ENCODE measurements around the gene CNIH4.

Gene CNIH4

DNA sequence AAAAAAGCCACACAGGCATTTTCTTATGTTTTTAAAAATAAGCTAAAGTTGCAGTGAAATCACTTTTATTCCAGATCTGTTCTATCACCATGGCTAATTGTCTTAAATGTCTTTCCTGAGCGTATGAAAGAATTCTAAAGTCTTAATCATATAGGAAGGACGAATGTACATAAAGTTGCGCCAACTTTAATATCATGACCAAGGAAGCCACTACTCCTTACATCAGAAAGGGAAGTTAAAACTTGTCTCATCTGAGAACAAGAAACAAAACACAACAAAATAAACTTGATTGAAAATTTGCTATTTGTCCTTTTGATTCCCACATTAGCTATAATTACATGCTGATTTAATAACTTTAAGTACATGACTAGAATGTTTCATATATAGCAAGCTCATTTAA, 26.5 kb downstream of the CNIH4 start:
- no peak for TF ChIP-seq CTCF (IDR thresholded peaks at IDR 0.05)

DNA sequence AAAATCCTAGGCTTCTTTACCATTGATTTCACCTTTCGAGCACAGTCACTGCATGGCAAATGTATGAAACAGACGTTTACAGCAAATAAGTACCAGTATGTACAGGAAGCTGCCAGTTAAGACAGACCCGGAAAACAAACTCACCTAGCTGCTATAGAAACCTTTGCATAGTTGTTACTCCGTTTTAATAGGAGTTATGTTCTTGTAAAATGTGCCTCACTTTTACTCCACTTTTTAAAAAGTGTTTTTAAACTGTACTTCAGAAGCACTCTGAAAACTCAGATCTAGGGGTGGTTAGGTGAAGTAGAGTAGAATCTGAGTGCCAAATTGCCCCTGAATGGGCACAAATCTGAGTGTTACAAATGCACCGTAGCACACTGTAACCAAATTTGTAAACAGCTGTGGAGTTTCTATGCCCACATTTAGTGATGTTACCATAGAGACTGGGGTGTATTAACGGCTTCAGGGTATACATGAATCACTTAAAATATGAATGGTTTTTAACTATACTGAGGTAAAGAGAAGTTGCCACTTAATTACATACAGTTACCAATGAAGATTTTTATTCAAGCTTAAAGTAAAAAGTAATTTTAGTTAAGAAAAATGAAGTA, 30.7 kb downstream of the CNIH4 start:
- no peak for TF ChIP-seq CTCF (IDR thresholded peaks at IDR 0.05)

GRCh38 chr1:224387943-224388342, 31.3 kb downstream of the CNIH4 start:
- no peak for TF ChIP-seq CTCF (IDR thresholded peaks at IDR 0.05)

DNA sequence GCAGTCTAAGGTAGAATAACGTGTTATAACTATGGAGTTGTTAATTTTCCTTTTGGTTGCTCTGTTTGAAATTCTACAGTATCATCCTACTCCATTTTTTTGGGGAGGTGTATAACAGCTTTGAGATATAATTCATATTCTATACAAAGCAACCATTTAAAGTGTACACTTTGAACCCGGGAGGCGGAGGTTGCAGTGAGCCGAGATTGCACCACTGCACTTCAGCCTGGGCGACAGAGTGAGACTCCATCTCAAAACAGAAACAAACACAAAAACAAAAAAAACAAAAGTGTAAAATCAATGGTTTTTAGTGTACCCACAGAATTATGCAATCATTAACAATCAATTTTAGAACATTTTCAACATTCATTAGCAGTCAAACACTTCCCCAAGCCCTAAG, 33.8 kb downstream of the CNIH4 start:
- TF ChIP-seq CTCF (IDR thresholded peaks at IDR 0.05) = no peak

DNA sequence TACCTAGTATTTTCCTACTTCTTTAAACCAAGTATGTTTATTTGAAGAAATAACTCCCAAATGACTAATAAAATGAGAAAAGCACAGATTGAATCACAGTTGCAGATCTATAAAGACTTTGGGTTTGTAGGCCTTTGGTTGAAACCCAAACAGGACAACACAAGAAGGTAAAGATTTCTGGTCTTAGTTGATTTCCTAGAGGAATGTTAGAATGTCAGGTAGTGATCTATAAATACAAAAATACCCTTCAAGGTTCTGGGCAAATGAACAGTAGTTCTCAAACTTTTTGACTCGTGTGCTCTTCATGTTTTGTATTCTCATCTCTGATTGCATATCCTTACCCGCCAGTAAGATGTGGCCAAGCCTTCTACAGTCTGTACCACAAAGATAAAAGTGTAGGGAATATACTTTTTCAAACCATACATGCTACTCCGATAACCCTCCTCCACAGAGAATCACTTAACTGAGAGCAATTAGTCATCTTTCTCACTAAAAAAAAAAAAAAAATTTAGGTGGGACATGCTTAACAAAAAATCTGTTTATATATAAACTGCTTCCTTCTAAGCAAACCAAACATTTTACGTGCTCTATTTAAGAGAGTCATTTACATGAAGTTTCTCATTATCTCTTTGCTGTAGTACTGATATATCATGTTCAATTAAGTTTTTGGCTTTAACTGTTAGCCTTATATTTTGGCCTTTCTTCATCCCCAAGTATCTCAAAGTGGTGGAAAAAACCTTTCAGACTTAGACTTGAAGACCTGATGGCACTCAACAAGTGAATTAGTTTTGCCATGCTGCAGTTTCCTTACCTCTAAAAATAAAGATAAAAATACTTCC, 36.0 kb downstream of the CNIH4 start:
- no peak for TF ChIP-seq CTCF (IDR thresholded peaks at IDR 0.05)

DNA sequence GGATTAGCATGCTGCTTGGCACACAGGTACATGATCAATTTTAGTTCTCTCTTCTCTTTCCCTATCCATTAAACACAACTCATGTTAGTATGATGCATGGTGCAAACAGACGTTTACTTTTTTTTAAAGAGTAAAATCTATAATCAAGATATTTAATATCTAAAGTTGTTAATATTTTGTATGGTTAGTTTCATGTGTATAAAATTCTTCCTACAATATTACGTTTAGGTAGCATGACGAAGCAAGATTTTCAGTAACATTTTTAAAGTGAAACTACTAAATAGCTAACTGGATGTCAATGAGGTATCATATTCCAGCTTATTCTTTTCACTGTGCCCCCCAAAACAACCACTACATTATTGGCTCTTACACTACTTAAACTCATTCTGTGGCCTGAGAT, 36.6 kb downstream of the CNIH4 start:
- no peak for TF ChIP-seq CTCF (IDR thresholded peaks at IDR 0.05)

GRCh38 chr1:224399887-224400286, 43.2 kb downstream of the CNIH4 start:
- no peak for TF ChIP-seq CTCF (IDR thresholded peaks at IDR 0.05)

Data from LNCAP (cell line).